Measurements from ENCODE around the gene KIF26B.

- TF ChIP-seq CTCF (IDR thresholded peaks at IDR 0.05; ENCODE audit: low read depth, low read length) (no peak), POLR2A (IDR thresholded peaks at IDR 0.05; ENCODE audit: extremely low read depth, insufficient read length) (no peak)
Observed at GRCh38 chr1:245107776-245108114, 47.0 kb upstream of the KIF26B start.

Data from NB4 (cell line).